Measurements from ENCODE around the gene LLGL1.
"Not testable (repeated sequence)": the region's sequence is repeated elsewhere in the genome, so short reads cannot be mapped to it uniquely, and the experiment has no call there.

Gene LLGL1

GRCh38 chr17:18194394-18194793 is 31.0 kb upstream of the LLGL1 start:
- DNase-seq (ENCODE audit: low spot score), result no peak

GRCh38 chr17:18194804-18195203 is 30.6 kb upstream of the LLGL1 start:
- no peak for DNase-seq (ENCODE audit: low spot score)

GRCh38 chr17:18195246-18195645 is 30.2 kb upstream of the LLGL1 start:
- no peak for DNase-seq (ENCODE audit: low spot score)

GRCh38 chr17:18197535-18198194 is 27.8 kb upstream of the LLGL1 start:
- no peak for DNase-seq (ENCODE audit: low spot score)

- DNase-seq (ENCODE audit: low spot score), result no peak
Measured at GRCh38 chr17:18198530-18198929, 26.9 kb upstream of the LLGL1 start.

GRCh38 chr17:18201108-18201507 is 24.3 kb upstream of the LLGL1 start:
- no peak for DNase-seq (ENCODE audit: low spot score)

GRCh38 chr17:18203308-18203707 is 22.1 kb upstream of the LLGL1 start:
- DNase-seq (ENCODE audit: low spot score), result no peak

- no peak for DNase-seq (ENCODE audit: low spot score)
Measured at GRCh38 chr17:18205861-18206260, 19.6 kb upstream of the LLGL1 start.

GRCh38 chr17:18206962-18207361 is 18.5 kb upstream of the LLGL1 start:
- no peak for DNase-seq (ENCODE audit: low spot score)

GRCh38 chr17:18208092-18208491 is 17.3 kb upstream of the LLGL1 start:
- no peak for DNase-seq (ENCODE audit: low spot score)

GRCh38 chr17:18213666-18214270 is 11.7 kb upstream of the LLGL1 start:
- DNase-seq (ENCODE audit: low spot score), result no peak

- not testable (repeated sequence) for DNase-seq (ENCODE audit: low spot score)
Measured at GRCh38 chr17:18216906-18217305, 8.5 kb upstream of the LLGL1 start.

GRCh38 chr17:18217412-18218015 is 7.9 kb upstream of the LLGL1 start:
- DNase-seq (ENCODE audit: low spot score), result peak; percentile 81

GRCh38 chr17:18218756-18219415 is 6.5 kb upstream of the LLGL1 start:
- DNase-seq (ENCODE audit: low spot score), result no peak

- DNase-seq (ENCODE audit: low spot score), result no peak
Measured at GRCh38 chr17:18224053-18224386, 1.4 kb upstream of the LLGL1 start.

GRCh38 chr17:18224387-18225120 is 881 bp upstream of the LLGL1 start:
- no peak for DNase-seq (ENCODE audit: low spot score)

GRCh38 chr17:18225642-18226283 is 328 bp downstream of the LLGL1 start:
- no peak for DNase-seq (ENCODE audit: low spot score)

GRCh38 chr17:18226284-18226945 is 980 bp downstream of the LLGL1 start:
- DNase-seq (ENCODE audit: low spot score), result no peak

GRCh38 chr17:18227635-18228034 is 2.2 kb downstream of the LLGL1 start:
- DNase-seq (ENCODE audit: low spot score), result no peak

- DNase-seq (ENCODE audit: low spot score), result no peak
Measured at GRCh38 chr17:18228176-18228682, 2.8 kb downstream of the LLGL1 start.

GRCh38 chr17:18229254-18229653 is 3.8 kb downstream of the LLGL1 start:
- DNase-seq (ENCODE audit: low spot score), result no peak
